Kasumi-1 (cell line): ENCODE data around the gene NKPD1.
"Not testable (repeated sequence)": the region's sequence is repeated elsewhere in the genome, so short reads cannot be mapped to it uniquely, and the experiment has no call there.

Experiments used
- DNase-seq, 2 experiments: peaks; one replicate each; lab custom pipeline; 2025; lab: John Stamatoyannopoulos, UW

NKPD1 gene

DNA sequence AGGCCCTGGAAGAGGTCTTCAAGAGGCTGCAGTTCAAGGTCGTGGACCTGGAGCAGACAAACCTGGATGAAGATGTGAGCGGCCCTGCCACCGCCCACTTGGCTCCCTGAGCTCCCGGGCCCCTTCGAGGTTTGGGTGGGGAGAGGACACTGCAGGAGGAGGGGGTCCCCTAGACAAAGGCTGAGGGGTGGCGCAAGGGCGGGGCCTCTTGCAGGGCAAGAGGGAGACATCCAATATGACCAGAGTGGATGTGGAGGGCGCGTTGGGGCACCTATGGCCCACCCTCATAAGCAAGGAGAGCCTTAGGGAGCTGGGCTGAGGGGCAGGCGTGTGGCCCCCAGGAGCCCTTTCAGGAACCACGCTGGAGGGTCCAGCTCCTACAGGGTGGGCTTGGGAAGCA is 20.2 kb downstream of the NKPD1 start:
- no peak for DNase-seq

DNA sequence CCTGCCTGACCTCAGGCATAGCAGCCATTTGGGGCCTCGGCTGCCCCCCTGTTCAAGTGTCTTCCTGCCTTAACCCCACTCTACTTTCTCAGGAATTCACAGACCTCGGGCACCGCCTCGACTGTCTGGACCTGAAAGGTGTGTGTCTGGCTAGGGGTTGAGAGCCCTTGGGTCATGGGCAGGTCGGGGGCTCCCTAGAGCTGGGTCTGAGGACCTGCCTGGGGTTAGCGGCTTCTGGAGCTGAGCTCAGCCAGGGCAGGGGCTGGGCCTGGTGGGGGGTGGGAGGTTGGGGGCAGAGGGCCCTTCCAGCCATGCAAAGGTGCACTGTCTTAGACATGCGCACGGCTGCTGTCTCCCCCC is 20.7 kb downstream of the NKPD1 start:
- no peak for DNase-seq

DNA sequence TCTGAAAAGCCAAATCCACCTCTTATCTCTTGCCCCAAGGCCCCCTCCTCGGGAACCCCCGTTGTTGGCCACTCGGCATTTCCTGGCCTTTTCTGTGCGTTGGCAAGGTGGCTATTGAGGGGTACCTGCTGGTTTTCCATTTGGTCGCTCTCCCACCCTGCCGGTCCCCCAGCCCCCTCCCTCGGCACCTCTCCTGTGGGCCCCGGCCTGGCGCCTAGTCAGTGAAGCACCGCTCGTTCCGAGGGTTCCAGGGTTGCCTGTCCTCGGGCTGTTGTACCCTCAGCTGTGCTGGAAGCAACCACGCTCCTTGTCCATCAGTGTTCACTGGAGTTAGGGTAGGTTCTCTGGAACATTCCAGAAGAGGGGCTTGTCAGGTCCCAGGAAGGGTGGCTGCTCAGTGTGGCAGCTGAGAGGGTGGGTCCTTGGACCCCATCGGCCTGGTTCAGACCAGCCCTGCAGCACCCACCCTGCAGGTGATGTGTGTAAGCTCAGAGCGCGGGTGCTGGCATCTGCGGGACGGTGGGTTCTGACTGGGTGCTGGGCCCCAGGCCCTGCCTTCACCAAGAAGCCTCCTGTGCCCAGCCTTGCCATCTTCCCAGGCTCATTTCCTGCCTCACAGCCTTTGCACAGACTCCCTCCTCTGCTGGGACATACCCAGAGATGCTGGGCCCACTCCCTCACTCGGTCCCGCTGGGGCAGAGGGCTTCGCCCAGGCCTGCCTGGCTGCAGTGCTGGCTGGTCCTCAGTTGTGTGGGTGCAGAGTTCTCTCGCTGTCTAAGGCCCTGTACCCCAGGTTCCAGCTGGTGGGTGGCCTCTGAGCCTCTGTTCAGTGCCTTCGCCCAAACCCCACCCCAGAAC is 21.3 kb downstream of the NKPD1 start:
- no peak for DNase-seq

DNA sequence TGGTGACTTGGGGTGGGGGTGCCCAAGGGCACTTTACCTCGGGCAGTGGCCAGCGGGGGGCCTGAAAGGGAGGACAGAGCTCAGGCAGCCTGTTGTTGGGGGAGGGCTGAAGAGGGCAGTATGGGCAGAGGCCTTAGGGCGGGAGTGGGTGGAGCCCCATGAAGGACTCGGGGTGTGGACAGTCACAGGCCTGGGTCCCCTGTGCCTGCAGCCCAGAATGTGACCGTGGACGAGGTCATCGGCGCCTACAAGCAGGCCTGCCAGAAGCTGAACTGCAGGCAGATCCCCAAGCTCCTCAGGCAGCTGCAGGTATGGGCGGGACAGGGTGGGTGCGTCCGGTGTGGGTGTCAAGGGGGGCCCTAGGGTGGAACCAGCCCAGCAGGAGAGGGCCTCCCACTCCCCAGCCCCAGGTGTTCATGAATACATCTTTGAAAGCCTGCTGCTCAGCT is 22.5 kb downstream of the NKPD1 start:
- DNase-seq = no peak

DNA sequence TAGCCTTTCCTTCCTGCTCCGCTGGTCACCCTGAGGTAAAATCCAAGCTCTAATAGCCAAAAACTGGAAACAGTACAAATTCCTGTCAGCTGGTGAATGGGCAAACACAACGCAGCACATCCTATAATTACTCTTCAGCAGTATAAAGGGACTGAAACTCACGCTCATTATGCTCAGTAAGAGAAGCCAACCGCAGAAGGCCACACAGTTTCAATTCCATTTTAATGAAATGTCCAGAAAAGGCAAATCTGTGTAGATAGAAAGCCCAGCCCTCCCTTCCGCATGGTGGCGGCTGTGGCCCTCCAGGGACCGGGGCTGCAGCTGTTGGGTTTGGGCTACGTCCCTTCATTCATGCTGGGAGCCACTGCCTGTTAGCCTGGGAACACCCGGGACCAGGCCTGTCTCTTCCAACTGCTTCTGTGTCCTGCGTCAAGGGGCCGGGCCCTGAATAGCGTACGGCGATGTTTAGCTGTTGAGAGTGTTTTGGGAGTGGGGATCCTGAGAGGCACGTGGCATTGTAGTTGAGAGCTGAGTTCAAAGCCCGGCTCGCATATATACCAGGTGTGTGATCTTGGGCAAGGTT is 23.5 kb downstream of the NKPD1 start:
- no peak for DNase-seq

DNA sequence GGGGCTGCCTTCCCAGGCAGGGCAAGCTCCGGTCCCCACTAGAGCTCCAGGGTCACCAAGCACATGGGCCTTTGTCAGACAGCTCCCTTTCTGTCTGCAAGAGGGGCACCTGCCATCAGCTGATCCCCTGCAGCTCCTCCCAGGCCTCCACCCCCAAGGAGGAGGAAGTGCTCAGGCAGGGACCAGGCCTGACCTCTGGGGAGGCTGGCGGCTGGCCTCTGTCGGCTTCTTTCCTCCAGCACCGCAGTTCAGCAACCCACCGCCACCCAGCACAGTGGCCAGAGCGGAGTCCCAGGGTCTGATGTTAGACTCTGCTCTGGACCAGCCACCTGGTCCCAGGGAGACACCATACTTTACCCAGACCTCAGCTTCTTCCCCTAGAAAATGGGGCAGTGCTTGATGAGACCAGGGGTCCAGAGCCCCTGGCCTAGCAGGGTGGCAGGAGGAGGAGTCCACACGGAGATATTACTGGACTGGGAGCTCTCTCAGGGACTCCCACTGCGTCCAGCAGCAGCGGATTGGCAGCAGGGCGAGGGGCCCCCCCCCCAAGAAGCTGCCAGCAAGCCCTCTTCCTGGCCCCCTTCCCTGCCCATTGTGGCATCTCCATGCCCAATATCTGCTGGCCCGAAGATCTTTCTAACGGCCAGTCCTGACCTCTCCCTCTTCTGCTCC is 24.1 kb downstream of the NKPD1 start:
- DNase-seq = no peak

DNA sequence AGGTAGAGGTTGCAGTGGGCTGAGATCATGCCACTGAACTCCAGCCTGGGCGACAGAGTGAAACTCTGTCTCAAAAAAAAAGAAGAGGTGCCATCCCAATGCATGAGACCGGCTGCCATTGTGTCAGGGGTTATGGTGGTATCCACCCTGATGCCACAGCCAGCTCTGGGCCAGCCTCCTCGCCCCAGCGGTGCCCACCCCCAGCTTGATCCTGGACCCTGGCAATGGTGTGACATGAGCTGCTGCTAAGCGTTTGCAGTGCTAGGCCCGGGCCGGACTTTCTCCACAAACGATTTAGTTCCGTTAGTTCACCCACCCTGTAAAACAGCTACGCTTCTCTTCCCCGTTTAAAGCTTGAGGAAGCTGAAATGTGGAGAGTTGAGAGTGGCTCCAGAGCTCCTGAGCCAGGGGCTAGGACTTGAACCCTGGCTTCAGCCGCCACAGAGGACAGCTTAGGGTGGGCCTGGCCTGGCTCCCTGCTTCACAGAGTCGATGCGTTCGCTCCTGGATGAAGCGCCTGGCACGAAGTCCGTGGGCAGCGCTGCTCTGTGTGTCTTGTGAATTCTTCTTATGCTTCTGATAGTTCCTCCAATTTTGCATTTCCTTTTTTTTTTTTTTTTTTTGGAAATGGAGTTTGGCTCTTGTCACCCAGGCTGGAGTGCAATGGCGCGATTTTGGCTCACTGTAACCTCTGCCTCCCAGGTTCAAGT is 25.5 kb downstream of the NKPD1 start:
- DNase-seq = no peak

DNA sequence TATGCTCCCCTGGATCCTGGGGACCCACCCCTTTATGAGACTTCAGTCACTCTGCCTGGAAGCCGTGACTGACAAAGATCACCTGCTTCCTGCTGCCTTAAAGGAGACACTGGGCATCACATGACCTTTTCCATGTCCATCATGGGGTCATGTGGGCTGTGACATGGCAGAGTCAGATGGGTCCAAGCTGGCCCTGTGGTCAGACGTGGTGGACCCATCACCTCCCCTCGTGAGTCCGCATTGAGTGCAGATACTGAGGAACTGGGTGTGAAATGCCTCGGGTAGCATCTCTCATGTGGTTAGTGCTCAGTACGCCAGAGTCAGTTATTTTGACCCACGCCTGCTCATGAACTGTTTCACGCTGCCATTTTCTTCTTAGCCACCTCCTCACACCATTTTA is 27.1 kb downstream of the NKPD1 start:
- DNase-seq = no peak

DNA sequence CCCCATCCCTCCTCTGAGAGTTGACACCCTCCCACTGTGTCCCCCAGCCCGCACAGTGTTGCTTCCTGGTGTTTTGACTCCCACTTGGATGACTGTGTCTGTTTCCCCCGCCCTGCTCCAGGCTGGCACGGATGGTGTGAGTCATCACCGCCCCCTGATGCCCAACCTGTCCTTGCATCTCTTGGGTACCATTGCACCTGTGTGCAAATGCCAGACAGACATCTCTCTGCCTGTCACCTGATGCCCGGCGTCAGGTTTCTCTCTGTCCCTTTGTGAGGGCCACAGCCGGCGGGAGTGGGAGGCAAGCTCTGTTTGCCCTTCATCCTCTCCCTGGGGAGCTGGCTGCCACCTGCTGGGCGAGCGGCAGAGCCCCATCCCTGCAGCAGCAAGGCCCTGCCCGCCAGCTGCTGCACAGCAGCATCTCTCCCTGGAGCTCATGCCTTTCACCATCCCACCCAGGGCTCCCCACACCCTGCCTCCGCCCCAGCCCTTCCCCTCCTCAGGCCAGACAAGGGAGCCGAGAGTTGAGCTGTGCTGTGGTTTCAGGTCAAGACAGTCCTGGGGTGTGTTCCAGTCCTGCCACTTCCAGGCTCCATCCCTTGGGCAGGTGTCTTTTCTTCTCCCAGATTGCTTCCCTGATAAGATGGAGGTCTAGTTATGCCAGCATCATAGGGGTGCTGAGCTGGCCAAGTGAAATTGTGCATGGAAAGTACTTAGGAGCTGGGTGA is 29.7 kb downstream of the NKPD1 start:
- peak; percentile 42 to 45 for DNase-seq

DNA sequence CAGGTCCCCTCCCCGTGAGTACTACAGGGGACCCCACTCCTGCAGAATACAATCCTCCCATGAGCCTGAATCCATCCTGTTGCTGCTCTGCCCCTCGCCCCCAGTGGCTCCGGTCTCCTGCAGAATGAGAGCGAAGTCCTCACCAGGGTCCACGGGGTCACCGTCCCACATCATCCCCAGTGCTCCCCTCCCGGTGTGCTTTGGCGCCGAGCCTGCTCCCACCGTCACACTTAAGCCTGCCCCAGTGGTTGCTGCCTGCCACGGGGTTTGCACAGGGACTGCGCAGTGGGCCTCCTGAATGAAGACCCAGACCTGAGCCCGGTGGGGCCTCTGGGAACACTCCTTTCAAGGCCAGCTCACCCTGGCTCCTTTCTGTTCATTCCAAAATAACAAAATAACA is 30.5 kb downstream of the NKPD1 start:
- no peak for DNase-seq

DNA sequence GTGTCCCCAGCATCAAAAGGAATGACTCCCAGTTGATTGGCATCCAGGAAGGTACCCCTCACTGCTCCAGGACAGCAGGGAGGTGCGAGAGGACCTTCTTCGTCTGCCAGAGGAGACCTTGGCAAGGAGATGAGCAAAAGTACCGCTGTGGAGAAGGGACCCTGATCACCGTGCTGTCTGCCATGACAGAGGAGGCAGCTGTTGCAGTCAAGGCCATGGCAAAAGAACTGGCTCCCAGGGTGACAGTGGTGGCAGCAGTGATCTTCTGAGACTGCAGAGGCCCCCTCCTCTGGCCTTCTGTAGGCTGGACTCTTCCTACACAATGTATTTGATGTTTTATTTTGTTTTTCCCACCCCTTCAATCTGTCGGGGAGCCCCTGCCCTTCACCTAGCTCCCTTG is 32.0 kb downstream of the NKPD1 start:
- DNase-seq = no peak

DNA sequence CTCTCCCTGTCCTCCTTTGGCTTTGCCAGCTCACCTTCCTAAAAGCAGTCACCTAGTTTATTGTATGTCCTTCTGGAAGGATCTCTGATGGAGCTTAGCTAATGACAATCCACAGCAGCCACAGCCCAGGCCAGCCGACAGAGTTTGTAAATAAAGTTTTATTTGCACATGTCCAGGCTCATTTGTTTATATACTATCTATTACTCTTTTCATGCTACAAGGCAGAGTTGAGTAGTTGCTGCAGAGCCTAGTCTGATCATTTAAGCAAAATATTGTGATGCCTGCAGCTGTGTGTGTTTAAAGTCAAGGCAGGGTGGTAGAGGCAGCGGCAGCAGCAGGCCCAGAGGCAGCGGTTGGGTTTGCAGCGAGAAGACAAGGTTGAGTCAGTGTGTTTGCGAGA is 32.6 kb downstream of the NKPD1 start:
- no peak for DNase-seq

DNA sequence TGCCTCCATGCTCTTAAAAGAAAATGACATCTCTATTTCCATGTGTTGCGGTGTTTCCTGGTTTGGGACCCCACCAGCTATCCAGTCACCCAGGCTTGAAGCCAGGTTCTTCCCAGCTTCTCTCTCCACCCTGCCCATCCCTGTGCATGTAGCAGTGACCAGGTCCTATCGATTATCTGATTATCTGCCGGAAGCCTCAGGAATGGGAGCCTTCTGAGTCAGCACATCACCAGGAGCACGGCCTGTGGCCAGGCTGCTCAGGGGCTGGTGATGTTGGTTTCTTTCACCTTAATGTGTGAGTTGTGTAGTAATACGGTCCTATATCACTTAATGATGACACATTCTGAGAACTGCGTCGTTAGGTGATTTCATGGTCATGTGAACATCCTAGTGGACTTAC is 34.1 kb downstream of the NKPD1 start:
- DNase-seq = no peak

DNA sequence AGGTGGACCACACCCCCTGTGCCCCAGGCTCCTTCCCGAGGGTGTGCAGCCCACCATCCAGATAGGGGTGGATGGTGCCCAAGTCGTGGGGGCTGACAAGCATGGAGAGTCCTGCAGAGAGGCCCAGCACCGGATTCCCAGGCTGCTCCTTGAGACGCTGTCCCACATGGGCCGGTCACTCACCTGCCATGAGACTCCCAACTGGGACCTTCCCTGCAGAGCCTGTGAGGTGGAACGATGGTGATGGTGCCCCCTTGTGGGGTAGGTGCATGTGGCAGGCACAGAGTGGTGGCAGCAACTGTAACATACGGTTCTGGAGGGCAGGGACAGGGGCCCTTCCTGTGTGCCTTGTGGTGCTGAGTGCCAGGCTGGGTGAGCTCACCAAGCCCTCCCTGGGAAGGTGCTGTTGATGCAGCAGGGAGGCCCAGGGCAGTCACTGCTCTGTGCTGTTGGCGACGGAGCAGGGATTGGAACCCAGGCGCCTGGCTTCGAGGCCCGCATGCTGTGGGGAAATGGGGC is 34.7 kb downstream of the NKPD1 start:
- DNase-seq = peak; percentile 39 to 65

DNA sequence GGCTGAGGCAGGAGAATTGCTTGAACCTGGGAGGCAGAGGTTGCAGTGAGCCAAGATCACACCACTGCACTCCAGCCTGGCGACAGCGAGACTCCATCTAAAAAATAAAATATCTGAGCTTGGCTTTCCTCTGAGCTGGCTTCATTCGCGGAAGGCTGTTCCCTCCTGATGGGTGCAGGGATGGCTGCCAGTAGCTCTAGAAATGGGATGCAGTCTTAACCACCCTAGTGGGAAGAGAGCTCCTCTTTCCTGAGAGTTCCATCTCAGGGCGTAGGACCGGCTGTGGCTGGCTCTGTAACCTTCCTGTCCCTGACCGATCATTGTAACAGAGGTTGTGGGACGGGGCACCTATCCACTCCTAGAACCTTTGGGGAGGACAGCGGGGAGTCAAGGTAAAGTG is 35.4 kb downstream of the NKPD1 start:
- no peak for DNase-seq

DNA sequence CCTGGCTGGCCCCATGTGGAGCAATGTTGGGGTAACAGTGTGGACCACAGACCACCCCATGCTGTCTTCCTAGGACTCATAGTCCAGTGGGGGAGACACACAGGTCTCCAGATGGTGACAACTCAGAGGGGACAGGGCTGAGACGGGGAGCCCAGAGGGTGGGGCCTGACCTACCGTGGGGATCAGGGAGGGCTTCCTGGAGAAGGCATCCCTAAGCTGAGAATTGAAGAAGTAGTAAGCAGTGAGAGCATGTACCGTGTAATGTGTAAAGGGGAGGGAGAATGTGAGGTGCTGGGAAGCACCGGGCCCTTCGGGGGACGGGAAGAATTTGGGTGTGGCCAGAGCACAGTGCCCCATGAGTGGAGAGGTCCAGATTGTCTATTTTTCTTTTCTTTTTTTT is 36.8 kb downstream of the NKPD1 start:
- DNase-seq = no peak

DNA sequence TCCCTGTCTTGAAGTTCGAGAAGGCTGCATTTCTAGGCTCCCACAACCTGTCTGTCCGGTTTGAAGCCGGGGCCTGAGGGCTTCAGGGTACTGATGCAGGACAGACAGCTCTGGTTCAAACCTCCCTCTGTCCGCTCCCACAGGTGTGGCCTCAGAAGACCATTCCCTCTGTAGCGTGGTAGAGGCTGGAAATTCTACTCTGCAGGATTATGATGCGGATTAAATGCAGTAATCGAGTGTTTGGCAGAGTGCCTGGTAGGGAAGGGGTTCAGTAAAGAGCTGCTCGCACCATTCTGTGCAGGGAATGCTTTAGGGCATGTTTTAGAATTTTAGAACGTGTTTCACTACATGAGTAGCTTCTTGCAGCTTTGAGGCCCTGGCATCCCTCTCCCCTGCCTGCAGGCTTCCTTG is 37.3 kb downstream of the NKPD1 start:
- DNase-seq = no peak

DNA sequence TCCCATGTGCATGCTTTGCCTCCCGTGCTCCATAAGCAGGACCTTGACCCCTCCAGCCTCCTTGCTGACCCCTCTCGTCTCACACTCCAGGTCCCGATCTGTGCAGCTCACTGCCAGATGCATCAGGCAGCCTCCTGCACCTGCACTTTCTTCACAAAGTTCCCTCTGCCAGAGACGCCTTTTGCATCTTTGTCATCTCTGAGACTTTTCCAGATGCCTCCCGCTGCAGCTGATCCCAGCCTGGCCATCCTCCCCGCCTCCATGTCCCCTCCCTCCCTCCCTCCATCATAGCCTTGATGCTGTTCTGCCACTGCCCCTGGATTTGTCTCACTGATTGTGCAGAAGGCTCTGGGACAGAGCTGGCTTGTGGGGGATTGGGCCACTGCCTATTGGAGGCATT is 38.0 kb downstream of the NKPD1 start:
- no peak for DNase-seq

DNA sequence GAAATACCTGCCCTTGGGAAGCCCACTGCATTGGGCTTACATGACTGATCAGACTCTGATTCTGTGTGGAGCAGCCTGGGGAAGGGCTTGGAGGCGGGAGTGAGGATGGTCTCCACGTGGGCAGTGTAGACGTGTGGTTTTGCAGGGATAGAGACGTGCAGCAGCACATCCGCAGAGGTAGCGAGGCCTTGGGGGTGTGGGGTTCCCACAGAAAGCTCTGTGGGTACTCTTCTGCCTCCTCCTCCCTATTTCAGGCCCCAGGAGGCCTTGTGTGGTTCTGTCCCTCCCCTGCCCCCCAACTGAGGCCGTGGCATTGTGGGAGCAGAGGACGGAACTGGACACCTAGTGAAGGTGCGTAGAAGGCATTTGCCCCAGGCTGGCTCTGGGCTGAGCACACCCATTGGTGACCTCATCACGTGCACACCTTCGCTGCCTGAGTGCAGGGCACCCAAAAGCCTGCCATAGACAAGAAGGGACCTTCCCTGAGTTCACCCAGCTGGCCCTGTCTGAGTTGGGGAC is 38.9 kb downstream of the NKPD1 start:
- DNase-seq = no peak

DNA sequence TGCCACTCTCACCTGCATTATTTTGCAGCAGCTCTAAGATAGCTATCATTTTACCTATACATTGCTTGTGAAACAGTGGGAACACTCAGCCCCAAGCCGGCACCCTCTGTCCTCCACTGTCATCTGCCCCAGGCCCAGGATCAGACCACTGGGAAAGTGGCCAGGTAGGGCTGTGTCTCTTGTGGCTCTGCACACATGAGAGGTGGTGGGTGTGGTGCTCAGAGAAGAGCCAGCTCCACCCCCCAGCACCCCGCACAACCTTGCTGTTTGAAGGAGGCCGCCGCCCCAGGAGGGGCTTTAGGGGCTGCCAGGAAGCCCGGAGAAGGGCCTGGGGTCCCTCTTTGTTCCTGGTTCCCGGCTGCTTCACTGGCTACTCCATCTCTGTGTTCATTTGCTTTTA is 41.2 kb downstream of the NKPD1 start:
- no peak for DNase-seq

DNA sequence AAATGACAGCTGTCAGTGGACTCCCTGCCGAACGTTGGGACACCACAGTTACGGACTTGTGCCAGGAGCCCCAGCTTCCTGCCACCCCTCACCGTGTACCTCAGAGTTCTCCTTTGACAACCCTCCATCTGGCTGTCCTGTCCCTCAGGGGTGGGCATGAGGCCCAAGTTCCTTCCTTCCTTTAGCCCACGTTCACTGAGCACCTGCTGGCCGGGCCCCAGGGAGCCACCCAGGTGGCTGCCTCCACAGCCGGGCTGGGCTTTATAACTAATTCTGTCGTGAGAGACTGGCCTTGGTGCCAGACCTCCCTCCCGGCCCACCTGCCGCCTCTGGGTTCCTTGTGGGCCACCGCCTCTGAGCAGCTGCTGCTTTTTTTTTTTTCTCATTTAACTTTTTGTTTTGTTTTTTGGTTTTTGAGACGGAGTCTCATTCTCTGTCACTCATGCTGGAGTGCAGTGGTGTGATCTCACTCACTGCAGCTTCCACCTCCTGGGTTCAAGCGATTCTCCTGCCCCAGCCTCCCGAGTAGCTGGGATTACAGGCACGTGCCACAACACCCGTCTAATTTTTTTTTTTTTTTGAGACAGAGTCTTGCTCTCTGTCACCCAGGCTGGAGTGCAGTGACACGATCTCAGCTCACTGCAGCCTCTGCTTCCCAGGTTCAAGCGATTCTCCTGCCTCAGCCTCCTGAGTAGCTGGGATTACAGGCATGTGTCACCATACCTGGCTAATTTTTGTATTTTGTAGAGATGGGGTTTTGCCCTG is 42.0 kb downstream of the NKPD1 start:
- DNase-seq = not testable (repeated sequence)
